ENCODE results near the gene RAB23.
"Not testable (repeated sequence)": the region's sequence is repeated elsewhere in the genome, so short reads cannot be mapped to it uniquely, and the experiment has no call there.

Gene RAB23

GRCh38 chr6:57247603-57248002, 25.5 kb upstream of the RAB23 start:
- no peak for TF ChIP-seq CTCF (IDR thresholded peaks at IDR 0.05; ENCODE audit: control extremely low read depth, extremely low read depth, low read depth, missing control alignments)
- no peak for DNase-seq (ENCODE audit: extremely low spot score)
- ChIA-PET CTCF (no interaction called here), POLR2A (no interaction called here)

DNA sequence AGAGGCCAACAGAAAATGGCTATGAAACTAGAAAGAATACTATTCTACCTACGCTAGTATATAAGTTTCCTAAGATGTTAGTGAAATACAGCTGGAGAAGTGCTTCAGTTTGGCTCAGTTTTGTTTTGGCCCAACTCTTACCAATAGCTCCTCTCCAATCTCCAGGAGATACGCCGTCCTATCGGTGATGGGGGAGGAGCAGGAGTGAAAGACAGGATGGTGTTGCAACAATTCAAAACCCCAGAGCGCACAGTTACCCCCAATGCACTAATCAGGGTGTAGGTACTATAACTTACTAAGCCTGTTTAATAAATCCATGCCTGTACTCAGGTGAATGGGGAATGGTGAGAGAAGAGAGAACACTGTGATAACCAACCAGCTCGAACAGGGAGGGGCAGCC, 24.2 kb upstream of the RAB23 start:
- TF ChIP-seq CTCF (IDR thresholded peaks at IDR 0.05; ENCODE audit: control extremely low read depth, extremely low read depth, low read depth, missing control alignments) = no peak
- no peak for DNase-seq (ENCODE audit: extremely low spot score)
- ChIA-PET CTCF (interaction anchor here (1.8 to 2.1 kb wide), 2 partner anchors 15 to 21 kb away, joined by 4 to 7 read pairs; no protein-coding TSS in a partner anchor), POLR2A (no interaction called here)

DNA sequence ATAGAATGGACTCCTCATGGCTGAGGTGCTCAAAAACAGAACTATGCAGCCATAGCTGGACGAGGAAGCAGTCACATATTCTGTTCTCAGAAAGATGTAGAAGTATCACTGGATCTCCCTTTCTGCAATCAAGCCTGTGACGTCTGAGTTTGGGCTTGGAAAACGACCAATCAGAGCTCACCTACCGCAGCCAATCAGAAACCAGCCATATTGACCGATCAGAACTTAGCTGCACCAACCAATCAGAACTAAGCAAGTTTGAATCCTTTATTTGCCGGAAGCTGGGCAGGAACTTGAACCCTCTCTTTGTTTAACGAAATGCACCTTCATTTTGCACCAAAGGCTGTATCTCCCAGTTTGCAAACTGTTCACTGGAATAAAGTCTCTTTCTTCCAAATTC, 21.8 kb upstream of the RAB23 start:
- ChIA-PET POLR2A (no interaction called here), CTCF (no interaction called here)
- DNase-seq (ENCODE audit: extremely low spot score) = no peak
- no peak for TF ChIP-seq CTCF (IDR thresholded peaks at IDR 0.05; ENCODE audit: control extremely low read depth, extremely low read depth, low read depth, missing control alignments)

DNA sequence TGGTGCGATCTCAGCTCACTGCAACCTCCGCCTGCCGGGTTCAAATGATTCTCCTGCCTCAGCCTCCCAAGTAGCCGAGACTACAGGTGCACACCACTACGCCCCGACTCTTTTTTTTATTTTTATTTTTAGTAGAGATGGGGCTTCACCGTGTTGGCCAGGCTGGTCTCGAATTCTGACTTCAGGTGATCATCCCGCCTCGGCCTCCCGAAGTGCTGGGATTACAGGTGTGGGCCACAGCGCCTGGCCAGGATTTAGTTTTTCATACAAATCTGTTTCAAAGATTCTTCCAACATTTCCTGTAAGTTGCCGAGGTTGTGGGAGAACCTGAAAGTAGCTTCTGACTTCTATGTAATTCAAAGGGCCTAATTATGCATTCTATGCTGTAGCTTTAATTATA, 21.4 kb upstream of the RAB23 start:
- DNase-seq (ENCODE audit: extremely low spot score); POLR2A ChIA-PET; CTCF ChIA-PET: not testable (repeated sequence)

DNA sequence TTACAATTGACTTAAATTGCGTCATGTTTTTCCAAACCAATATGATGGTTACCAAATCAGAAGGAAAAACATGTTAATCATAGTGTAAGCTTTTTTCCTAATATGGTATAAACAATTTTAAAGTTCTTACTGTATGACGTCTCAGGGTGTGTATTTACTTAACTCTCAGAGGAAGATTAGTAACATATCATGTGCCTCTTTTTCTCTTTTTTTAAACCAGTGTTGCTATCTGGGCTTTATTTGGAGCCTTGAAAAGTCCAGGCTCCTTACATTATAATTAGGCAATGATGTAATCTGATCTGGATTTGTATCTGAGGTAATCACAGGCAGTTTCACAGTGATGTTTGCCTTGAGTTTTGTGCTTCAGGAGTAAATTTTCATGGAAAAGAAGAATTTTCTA, 20.4 kb upstream of the RAB23 start:
- no peak for TF ChIP-seq CTCF (IDR thresholded peaks at IDR 0.05; ENCODE audit: control extremely low read depth, extremely low read depth, low read depth, missing control alignments)
- CTCF ChIA-PET = no interaction called here
- POLR2A ChIA-PET = no interaction called here
- DNase-seq (ENCODE audit: extremely low spot score) = no peak

DNA sequence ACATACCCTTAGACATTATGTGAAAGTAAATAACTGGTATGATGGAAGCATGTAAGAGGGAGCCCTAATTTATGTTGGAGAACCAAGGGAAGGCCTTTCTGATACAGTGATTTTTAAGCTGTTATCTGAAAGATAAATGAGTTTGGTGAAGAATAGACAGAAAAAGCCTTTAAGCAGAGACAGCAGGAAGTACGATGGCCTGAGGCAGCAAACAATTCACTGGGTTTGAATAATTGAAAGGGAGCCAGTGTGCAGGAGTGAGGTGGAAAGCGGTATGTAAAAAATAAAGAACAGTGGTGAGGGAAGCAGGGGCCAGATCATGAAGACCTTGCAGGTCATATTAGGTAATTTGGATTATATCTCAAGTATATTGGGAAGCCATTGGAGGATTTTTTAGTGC, 4.1 kb upstream of the RAB23 start:
- ChIA-PET POLR2A (no interaction called here), CTCF (interaction anchor here (0.8 kb wide), 1 partner anchor 90 kb away, joined by 3 read pairs; no protein-coding TSS in a partner anchor)
- no peak for TF ChIP-seq CTCF (IDR thresholded peaks at IDR 0.05; ENCODE audit: control extremely low read depth, extremely low read depth, low read depth, missing control alignments)
- DNase-seq (ENCODE audit: extremely low spot score) = no peak

DNA sequence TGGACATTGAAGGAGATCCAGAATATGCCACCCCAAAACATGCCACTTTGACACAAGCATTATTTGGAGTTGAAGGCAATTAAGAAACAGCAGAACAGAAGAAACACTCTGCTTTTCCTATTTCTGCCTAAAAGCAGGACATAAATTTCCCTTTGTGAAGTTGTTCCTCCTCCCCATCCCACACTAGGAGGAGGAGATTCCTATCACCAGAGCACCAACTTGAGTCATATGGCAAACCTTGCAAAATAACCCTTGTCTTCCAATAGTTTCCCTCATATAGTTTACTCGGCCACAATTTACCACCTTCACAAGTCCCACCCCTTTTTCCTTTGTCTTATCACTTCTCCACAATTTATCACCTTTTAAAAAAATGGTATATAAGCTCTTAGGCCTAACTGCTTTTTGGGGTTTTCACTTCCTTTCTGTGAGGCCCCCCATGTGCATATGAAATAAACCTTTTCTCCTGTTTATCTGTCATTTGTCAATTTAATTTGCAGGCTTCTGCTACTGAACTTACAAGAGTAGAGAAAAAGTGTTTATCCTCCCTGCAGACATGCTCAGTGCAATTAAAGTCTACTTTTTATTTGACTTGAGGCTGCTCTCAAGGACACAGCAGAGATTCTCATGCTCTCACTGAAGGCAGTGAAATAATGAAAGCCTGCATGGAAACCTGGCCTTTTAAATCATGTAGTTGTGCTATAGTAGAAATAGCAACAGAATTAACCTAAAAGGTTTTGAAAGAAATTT, 2.8 kb upstream of the RAB23 start:
- ChIA-PET CTCF (no interaction called here), POLR2A (no interaction called here)
- no peak for DNase-seq (ENCODE audit: extremely low spot score)

More for the DNA sequence above, 2.8 kb upstream of the RAB23 start:
- no peak for TF ChIP-seq CTCF (IDR thresholded peaks at IDR 0.05; ENCODE audit: control extremely low read depth, extremely low read depth, low read depth, missing control alignments)
